ENCODE measurements around the gene TGM5.

Gene TGM5

DNA sequence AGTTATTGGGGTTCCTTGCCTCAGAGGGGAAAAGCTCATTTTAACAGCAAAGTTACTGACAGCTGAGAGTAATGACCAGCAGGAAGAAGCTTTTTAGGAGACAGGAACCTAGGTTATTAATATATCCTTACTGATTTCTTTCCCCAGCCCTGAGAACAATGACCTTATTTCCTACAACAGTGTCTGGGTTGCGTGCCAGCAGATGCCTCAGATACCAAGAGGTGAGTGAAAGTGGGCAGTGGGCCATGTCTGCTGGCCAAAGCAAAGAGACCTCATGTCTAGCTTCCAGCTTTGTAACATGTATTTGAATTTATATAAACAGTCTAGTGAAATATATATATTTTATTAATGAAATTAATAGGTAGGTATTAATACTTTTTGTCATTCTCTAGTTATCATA is 76.5 kb downstream of the TGM5 start:
- no peak for DNase-seq

DNA sequence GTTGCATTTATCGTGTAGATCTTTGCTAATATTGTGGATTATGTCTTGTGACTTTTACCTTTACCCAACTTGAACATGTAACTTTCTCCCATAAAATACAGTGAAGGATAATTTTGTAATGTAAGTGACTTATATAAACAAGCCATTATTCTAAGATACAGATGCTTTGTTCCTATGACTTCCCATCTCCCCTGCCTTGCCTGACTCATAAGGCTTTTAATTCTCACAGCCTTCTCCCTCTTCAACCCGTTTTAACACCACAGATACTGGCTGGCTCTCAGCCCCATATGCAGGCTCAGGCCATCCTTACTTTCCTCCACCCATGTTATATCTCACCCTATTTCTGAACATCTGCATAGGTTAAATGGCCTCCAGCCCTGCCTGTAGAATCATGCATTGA is 77.4 kb downstream of the TGM5 start:
- DNase-seq = no peak

GRCh38 chr15:43187544-43188155 is 79.1 kb downstream of the TGM5 start:
- peak in 1 of 2 donors; percentile 62 for DNase-seq

GRCh38 chr15:43186003-43186353 is 80.8 kb downstream of the TGM5 start:
- no peak for DNase-seq

DNA sequence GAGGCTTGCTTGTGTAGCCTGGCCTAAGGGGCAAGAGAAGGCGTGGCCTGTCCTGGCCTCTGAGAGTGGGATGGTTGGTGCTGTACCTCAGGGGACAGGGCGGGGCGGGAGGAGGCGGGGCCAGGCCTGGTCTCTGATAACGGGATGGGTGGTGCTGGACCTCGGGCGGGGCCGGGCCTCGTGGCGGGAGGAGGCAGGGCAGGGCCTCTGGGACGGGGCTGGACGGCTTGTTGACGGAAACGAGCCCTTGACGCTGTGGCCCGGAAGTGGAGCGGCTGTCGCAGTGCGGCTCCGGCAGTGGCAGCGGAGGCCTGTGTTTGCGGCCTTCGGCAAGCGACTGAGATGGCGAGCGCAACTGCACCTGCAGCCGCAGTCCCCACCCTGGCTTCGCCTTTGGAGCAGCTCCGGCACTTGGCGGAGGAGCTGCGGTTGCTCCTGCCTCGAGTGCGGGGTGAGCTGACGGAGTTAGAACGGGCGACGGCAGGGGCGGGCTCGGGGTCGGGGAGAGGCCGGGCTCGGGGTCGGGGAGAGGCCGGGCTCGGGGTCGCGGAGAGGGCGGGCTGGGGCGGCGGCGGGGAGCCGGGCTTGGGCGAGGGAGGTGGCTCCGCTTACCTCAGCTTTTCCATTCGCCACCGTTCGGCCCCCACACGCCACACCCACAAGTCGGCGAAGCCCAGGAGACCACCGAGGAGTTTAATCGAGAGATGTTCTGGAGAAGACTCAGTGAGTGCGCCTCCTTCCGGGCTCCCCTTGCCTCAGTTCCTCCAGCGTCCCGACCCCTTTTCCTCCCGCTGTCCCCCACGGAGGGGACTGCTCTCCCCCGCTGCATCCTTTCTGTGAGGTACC is 81.3 kb downstream of the TGM5 start, which contains the start of gene CCNDBP1:
Gene CCNDBP1 (plus strand): TSS at position 247 of the 846 bp plus-strand sequence. CDS start 96 bp downstream, at position 343.
- DNase-seq = peak; percentile 92 to 93

DNA sequence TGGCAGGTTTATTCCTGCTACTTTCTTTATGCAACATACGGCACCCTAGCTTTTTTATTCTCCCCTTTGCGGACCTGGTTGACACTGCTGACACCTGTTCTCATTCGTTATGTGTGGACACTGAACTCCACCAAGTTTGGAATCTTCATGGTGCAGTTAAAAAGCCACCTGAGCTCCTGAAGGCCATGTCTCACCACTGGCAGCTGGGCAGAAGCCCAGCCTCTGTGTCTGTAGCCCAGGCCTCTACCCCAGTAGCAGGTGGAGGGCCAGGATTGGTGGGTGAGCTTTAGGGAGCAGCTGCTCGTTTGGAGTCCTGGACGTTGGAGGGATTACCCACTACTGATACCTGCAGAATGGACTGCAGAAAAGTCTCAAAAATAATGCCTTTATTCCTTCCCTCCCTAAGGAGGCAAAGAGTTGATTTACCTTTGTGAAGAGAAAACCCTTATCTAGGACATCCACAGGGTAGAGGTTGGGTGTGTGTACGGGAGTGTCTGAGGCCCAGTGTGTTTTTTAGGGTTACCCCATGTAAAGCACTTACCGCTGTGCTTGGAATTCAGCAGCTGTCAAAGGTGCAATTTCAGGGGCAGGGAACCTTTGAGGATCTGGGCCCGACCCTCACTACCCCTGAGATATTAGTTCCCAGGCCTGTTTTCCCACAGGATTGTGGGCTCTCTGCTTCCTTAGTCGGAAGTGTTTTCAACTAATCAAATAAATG is 82.2 kb downstream of the TGM5 start:
- DNase-seq = no peak

DNA sequence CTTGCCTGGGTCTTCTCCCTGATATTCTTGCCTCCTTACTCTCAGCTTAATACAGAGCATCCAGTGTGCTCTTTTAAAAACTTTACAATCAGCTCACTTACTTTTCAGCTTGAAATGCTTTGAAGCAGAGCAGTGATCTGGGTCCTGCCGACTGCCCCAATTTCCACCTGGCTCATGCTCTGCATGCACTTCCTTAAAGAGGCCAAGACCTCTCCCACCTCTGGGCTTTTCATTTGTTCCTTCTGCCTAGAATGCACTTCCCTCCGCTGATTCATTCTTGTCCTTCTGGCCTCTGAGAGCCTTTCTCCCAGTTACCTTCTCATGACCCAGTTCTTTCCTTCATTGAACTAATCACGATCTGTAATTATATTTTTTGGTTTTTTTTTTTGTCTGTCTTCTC is 83.5 kb downstream of the TGM5 start:
- DNase-seq = no peak

Data from CD4-positive, alpha-beta T cell treated with Interleukin-1 beta for 1 hour (primary cell).